ENCODE data around the gene BRD9. TPM values are rescaled to one million over a fixed set of nuclear protein-coding genes. Genes with fewer than 3 reads are reported as not detected.
"Not testable (repeated sequence)": the region's sequence is repeated elsewhere in the genome, so short reads cannot be mapped to it uniquely, and the experiment has no call there.

Gene BRD9
- total RNA-seq, 2 experiments from 2014 or later, result 46.6 to 51.7 TPM

GRCh38 chr5:837621-838121 lies 54.9 kb downstream of the BRD9 start:
- intact Hi-C loops (cut with micrococcal nuclease); H3K9me3 Mint-ChIP-seq; H3K4me3 Mint-ChIP-seq; CTCF ChIA-PET; H3K36me3 Mint-ChIP-seq (ENCODE audit: low read depth); DNase-seq; H3K27ac Mint-ChIP-seq; H3K27me3 Mint-ChIP-seq; H3K4me1 Mint-ChIP-seq (ENCODE audit: low read depth); ATAC-seq; POLR2A ChIA-PET: not testable (repeated sequence)

- H3K4me3 Mint-ChIP-seq; ATAC-seq; CTCF ChIA-PET; H3K27me3 Mint-ChIP-seq; DNase-seq; H3K27ac Mint-ChIP-seq; intact Hi-C loops (cut with micrococcal nuclease); H3K4me1 Mint-ChIP-seq (ENCODE audit: low read depth); H3K9me3 Mint-ChIP-seq; POLR2A ChIA-PET; H3K36me3 Mint-ChIP-seq (ENCODE audit: low read depth): not testable (repeated sequence)
These were observed 56.5 kb downstream of the BRD9 start for GRCh38 chr5:835933-836612.

GRCh38 chr5:834013-834412 lies 58.6 kb downstream of the BRD9 start:
- H3K9me3 Mint-ChIP-seq; H3K4me1 Mint-ChIP-seq (ENCODE audit: low read depth); CTCF ChIA-PET; H3K4me3 Mint-ChIP-seq; POLR2A ChIA-PET; DNase-seq; H3K27ac Mint-ChIP-seq; ATAC-seq; H3K36me3 Mint-ChIP-seq (ENCODE audit: low read depth); intact Hi-C loops (cut with micrococcal nuclease); H3K27me3 Mint-ChIP-seq: not testable (repeated sequence)

- H3K4me3 Mint-ChIP-seq; CTCF ChIA-PET; H3K36me3 Mint-ChIP-seq (ENCODE audit: low read depth); DNase-seq; POLR2A ChIA-PET; H3K9me3 Mint-ChIP-seq; intact Hi-C loops (cut with micrococcal nuclease); H3K4me1 Mint-ChIP-seq (ENCODE audit: low read depth); H3K27ac Mint-ChIP-seq; ATAC-seq; H3K27me3 Mint-ChIP-seq: not testable (repeated sequence)
These were observed 64.4 kb downstream of the BRD9 start for GRCh38 chr5:828194-828593.

- H3K27ac Mint-ChIP-seq; DNase-seq; CTCF ChIA-PET; intact Hi-C loops (cut with micrococcal nuclease); H3K4me1 Mint-ChIP-seq (ENCODE audit: low read depth); ATAC-seq; H3K4me3 Mint-ChIP-seq; POLR2A ChIA-PET; H3K36me3 Mint-ChIP-seq (ENCODE audit: low read depth); H3K9me3 Mint-ChIP-seq; H3K27me3 Mint-ChIP-seq: not testable (repeated sequence)
These were observed 67.1 kb downstream of the BRD9 start for GRCh38 chr5:825544-825943.

- H3K27me3 Mint-ChIP-seq, result no peaks in the 10 kb centered on the region
- POLR2A ChIA-PET, result no interaction called here
- ATAC-seq (no peak), DNase-seq (no peak)
- H3K36me3 Mint-ChIP-seq (ENCODE audit: low read depth), result peaks cover 2% of the 10 kb centered on the region
- intact Hi-C loops (cut with micrococcal nuclease), result no loop called here
- no peak for TF ChIP-seq CTCF (IDR thresholded peaks at IDR 0.05)
- no peaks in the 10 kb centered on the region for H3K4me1 Mint-ChIP-seq (ENCODE audit: low read depth)
- H3K27ac Mint-ChIP-seq, result no peak overlapping the region
- no peak overlapping the region for H3K4me3 Mint-ChIP-seq
- CTCF ChIA-PET, result no interaction called here
- no peaks in the 10 kb centered on the region for H3K9me3 Mint-ChIP-seq
These were observed 71.1 kb downstream of the BRD9 start for GRCh38 chr5:821504-821903.

- ChIA-PET POLR2A (no interaction called here), CTCF (no interaction called here)
- H3K9me3 Mint-ChIP-seq, result no peaks in the 10 kb centered on the region
- ATAC-seq (no peak), DNase-seq (no peak)
- intact Hi-C loops (cut with micrococcal nuclease), result no loop called here
- H3K27ac Mint-ChIP-seq, result no peak overlapping the region
- no peaks in the 10 kb centered on the region for H3K4me1 Mint-ChIP-seq (ENCODE audit: low read depth)
- no peak overlapping the region for H3K4me3 Mint-ChIP-seq
- peaks cover 2% of the 10 kb centered on the region for H3K27me3 Mint-ChIP-seq
- H3K36me3 Mint-ChIP-seq (ENCODE audit: low read depth), result peaks cover 2% of the 10 kb centered on the region
- no peak for TF ChIP-seq CTCF (IDR thresholded peaks at IDR 0.05)
These were observed 72.4 kb downstream of the BRD9 start for GRCh38 chr5:820245-820644.

All from activated CD8-positive, alpha-beta T cell treated with anti-CD3 and anti-CD28 coated beads for 36 hours (primary cell).